ENCODE results near the gene TMEM9.

TMEM9 gene

DNA sequence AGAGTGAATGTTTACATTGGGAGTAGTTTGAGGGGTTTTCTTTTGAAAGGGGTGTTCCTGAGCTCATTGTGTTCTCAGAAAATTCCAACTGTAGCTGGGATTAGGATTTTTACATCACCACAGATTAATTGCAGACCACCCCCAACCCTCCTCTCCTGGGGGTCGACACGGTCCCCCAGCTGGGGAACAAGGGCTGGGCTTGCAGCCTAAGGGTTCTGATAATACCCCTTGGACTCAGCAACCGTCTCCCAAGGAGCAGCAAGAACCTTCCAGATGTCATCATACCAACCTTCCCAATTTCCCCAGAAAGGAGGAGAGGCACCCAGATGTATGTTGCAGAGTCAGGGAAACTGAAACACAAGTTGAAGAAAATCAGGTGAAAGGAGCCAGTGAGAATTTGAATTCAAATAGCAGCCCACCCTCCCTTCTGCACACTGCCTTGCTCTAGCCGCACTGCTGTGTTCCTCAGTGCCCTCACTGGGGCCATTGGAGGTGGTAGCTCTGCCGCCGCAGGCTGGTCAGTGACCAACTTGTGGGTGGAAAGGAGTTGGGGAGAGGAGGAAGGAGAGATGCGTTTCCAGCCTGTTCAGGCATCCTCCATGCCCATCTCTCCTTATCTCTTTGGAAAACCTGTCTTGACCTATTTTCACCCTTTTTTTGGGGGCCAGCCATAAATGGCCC is 21.7 kb upstream of the TMEM9 start:
- no peaks in the 10 kb centered on the region for H3K4me1 ChIP-seq (ENCODE audit: control insufficient read depth, insufficient read depth, low read length)
- WGBS, 2 experiments, result 85 to 89% methylated on average over 7 of the region's 7 CpGs
- H3K4me3 ChIP-seq (ENCODE audit: insufficient read depth, low read depth, low read length), result no peak overlapping the region
- no peaks in the 10 kb centered on the region for H3K9me3 ChIP-seq (ENCODE audit: control insufficient read depth, low read length)
- no peaks in the 10 kb centered on the region for H3K36me3 ChIP-seq (ENCODE audit: control insufficient read depth, insufficient read depth, low read length)
- H3K27me3 ChIP-seq (ENCODE audit: control insufficient read depth, insufficient read depth, low read length, poor library complexity, severe bottlenecking), result peaks cover 6% of the 10 kb centered on the region
- H3K27ac ChIP-seq (ENCODE audit: insufficient read depth, low read depth, low read length, poor library complexity, severe bottlenecking), result no peak overlapping the region

GRCh38 chr1:201173736-201174135 is 19.5 kb upstream of the TMEM9 start:
- H3K27me3 ChIP-seq (ENCODE audit: control insufficient read depth, insufficient read depth, low read length, poor library complexity, severe bottlenecking), result peaks cover 18% of the 10 kb centered on the region
- 84 to 88% methylated on average over 1 of the region's 1 CpG for WGBS, 2 experiments
- H3K27ac ChIP-seq (ENCODE audit: insufficient read depth, low read depth, low read length, poor library complexity, severe bottlenecking), result no peak overlapping the region
- no peaks in the 10 kb centered on the region for H3K36me3 ChIP-seq (ENCODE audit: control insufficient read depth, insufficient read depth, low read length)
- H3K9me3 ChIP-seq (ENCODE audit: control insufficient read depth, low read length), result no peaks in the 10 kb centered on the region
- no peak overlapping the region for H3K4me3 ChIP-seq (ENCODE audit: insufficient read depth, low read depth, low read length)
- no peaks in the 10 kb centered on the region for H3K4me1 ChIP-seq (ENCODE audit: control insufficient read depth, insufficient read depth, low read length)

- Histone ChIP-seq H3K4me3 (ENCODE audit: insufficient read depth, low read depth, low read length) (no peak overlapping the region), H3K36me3 (ENCODE audit: control insufficient read depth, insufficient read depth, low read length) (no peaks in the 10 kb centered on the region), H3K9me3 (ENCODE audit: control insufficient read depth, low read length) (no peaks in the 10 kb centered on the region), H3K4me1 (ENCODE audit: control insufficient read depth, insufficient read depth, low read length) (no peaks in the 10 kb centered on the region), H3K27me3 (ENCODE audit: control insufficient read depth, insufficient read depth, low read length, poor library complexity, severe bottlenecking) (peaks cover 18% of the 10 kb centered on the region), H3K27ac (ENCODE audit: insufficient read depth, low read depth, low read length, poor library complexity, severe bottlenecking) (no peak overlapping the region)
- WGBS, 2 experiments, result 89 to 95% methylated on average over 4 of the region's 4 CpGs
These were observed 18.8 kb upstream of the TMEM9 start for GRCh38 chr1:201172999-201173610.

DNA sequence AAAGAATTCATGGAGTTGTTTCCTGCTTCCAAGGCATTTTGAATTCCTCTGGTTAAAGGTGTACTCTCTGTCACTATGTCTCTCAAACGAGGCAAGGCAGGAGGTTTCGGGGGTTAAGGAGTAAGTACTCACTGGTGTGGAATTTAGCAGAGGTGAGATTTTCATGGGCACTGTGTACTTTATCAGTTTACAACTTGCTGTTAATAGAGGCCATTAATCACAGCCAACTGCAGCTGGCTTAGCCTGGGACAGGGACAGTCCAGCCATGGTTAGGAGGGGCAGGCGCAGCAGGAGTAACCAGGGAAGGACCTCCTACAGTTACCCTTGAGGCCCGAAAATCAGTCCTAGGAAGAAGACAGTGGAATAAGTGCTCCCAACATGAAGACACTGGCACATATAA is 18.1 kb upstream of the TMEM9 start:
- no peak overlapping the region for H3K4me3 ChIP-seq (ENCODE audit: insufficient read depth, low read depth, low read length)
- no peaks in the 10 kb centered on the region for H3K36me3 ChIP-seq (ENCODE audit: control insufficient read depth, insufficient read depth, low read length)
- 88% methylated on average over 4 of the region's 4 CpGs for WGBS, 2 experiments
- no peaks in the 10 kb centered on the region for H3K4me1 ChIP-seq (ENCODE audit: control insufficient read depth, insufficient read depth, low read length)
- peaks cover 18% of the 10 kb centered on the region for H3K27me3 ChIP-seq (ENCODE audit: control insufficient read depth, insufficient read depth, low read length, poor library complexity, severe bottlenecking)
- H3K9me3 ChIP-seq (ENCODE audit: control insufficient read depth, low read length), result no peaks in the 10 kb centered on the region
- H3K27ac ChIP-seq (ENCODE audit: insufficient read depth, low read depth, low read length, poor library complexity, severe bottlenecking), result no peak overlapping the region

DNA sequence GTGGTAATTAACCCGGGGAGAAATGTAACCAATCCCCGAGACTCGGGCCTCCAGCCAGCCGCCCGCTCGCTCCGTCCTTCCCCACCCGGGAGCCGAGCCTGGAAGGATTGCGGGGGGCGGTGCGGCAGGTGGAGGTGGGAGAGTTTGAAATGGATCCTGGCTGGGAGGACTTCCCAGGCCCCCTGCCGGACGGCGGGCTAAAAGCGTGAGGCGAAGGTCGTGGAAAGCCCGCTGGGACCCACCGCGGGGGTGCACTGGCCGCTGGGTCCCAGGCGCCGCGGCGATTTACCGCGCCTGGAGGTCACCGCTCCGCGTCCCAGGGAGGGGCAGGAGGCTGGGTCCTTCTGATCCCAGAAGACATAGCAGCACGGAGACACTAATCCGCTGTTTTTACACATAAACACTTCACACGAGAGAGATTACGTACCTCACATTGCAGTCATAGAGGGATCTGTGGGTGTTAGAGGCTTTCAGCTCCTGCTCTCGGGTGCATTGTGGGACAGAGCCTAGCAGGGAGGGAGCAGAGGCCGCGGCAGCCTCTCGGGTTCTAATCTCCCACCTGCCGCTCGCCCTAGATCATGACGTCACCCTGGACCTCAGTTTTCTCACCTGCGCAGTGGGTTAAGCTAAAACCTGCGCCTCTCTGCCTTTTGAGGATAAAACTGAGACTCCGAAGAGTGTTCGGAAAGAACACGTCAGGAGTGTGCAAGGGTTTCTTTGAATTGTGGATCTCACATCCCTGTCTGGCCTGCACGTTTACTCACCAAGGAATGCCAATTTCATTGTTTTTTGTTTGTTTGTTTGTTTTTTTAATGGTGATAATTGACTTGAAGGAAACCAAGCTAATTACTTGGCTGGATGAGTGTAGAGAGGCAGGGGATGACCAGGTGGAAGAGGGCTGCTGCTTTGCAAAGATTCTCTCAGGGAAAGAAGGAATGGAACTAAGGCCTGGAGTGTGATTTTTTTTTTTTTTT is 17.1 kb upstream of the TMEM9 start:
- Histone ChIP-seq H3K27me3 (ENCODE audit: control insufficient read depth, insufficient read depth, low read length, poor library complexity, severe bottlenecking) (peaks cover 18% of the 10 kb centered on the region), H3K4me3 (ENCODE audit: insufficient read depth, low read depth, low read length) (peak overlapping the region; percentile 60), H3K4me1 (ENCODE audit: control insufficient read depth, insufficient read depth, low read length) (no peaks in the 10 kb centered on the region), H3K27ac (ENCODE audit: insufficient read depth, low read depth, low read length, poor library complexity, severe bottlenecking) (peak overlapping the region; percentile 39), H3K9me3 (ENCODE audit: control insufficient read depth, low read length) (no peaks in the 10 kb centered on the region), H3K36me3 (ENCODE audit: control insufficient read depth, insufficient read depth, low read length) (no peaks in the 10 kb centered on the region)
- 10 to 11% methylated on average over 48 of the region's 48 CpGs for WGBS, 2 experiments

GRCh38 chr1:201170533-201171062 is 16.3 kb upstream of the TMEM9 start:
- H3K27ac ChIP-seq (ENCODE audit: insufficient read depth, low read depth, low read length, poor library complexity, severe bottlenecking), result peak overlapping the region; percentile 39
- peaks cover 18% of the 10 kb centered on the region for H3K27me3 ChIP-seq (ENCODE audit: control insufficient read depth, insufficient read depth, low read length, poor library complexity, severe bottlenecking)
- no peaks in the 10 kb centered on the region for H3K4me1 ChIP-seq (ENCODE audit: control insufficient read depth, insufficient read depth, low read length)
- peak overlapping the region; percentile 60 for H3K4me3 ChIP-seq (ENCODE audit: insufficient read depth, low read depth, low read length)
- H3K9me3 ChIP-seq (ENCODE audit: control insufficient read depth, low read length), result no peaks in the 10 kb centered on the region
- no peaks in the 10 kb centered on the region for H3K36me3 ChIP-seq (ENCODE audit: control insufficient read depth, insufficient read depth, low read length)
- 11 to 12% methylated on average over 26 of the region's 26 CpGs for WGBS, 2 experiments

DNA sequence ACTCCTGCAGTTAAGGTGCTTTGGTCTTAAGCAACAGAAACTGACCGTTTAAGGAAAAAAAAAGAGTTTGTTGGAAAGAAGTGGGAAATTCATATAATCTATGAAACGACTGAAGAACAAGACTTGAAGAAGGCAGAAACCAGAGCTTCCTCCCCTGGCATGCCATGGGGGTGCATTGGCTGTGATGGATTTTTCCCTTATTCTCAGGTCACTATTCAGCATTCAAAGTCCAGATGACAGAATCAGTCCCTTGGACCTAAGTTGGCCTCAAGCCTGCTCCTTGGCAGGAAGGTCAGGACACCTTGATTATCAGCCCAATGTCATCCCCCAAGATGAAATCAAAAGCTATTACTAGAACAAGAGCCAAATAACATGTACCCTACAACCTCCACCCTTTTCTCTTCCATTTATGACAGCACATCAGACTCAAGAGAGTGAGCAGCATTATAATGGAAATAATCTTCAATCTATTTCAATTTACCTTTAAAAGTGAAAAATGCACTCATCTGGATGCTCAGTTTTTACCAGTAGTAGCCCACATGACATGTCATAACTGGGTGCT is 15.8 kb upstream of the TMEM9 start:
- H3K36me3 ChIP-seq (ENCODE audit: control insufficient read depth, insufficient read depth, low read length), result no peaks in the 10 kb centered on the region
- no peaks in the 10 kb centered on the region for H3K9me3 ChIP-seq (ENCODE audit: control insufficient read depth, low read length)
- WGBS, 2 experiments, result 89 to 91% methylated on average over 2 of the region's 2 CpGs
- H3K27me3 ChIP-seq (ENCODE audit: control insufficient read depth, insufficient read depth, low read length, poor library complexity, severe bottlenecking), result peaks cover 18% of the 10 kb centered on the region
- H3K4me1 ChIP-seq (ENCODE audit: control insufficient read depth, insufficient read depth, low read length), result no peaks in the 10 kb centered on the region
- peak overlapping the region; percentile 32 for H3K27ac ChIP-seq (ENCODE audit: insufficient read depth, low read depth, low read length, poor library complexity, severe bottlenecking)
- no peak overlapping the region for H3K4me3 ChIP-seq (ENCODE audit: insufficient read depth, low read depth, low read length)

DNA sequence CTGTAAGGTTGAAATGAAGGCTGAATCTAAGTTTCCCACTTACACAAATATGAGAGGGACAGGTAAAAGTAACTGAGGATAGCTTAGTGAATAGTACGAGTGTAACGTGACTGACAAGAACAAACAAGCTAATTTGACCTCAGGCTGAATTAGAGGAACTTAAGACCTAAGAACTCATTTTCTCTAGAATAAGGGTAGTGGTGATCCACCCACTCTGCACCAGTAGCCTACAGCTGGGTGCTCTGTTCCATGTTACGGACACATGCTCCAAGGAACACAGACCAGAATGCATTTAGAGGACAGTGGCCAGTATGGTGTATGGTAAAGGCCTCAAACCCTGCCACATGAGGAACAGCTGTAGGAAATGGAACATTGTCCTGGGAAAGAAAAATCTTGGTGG is 14.9 kb upstream of the TMEM9 start:
- WGBS, 2 experiments, result 93 to 100% methylated on average over 3 of the region's 3 CpGs
- H3K4me3 ChIP-seq (ENCODE audit: insufficient read depth, low read depth, low read length), result no peak overlapping the region
- peaks cover 18% of the 10 kb centered on the region for H3K27me3 ChIP-seq (ENCODE audit: control insufficient read depth, insufficient read depth, low read length, poor library complexity, severe bottlenecking)
- H3K4me1 ChIP-seq (ENCODE audit: control insufficient read depth, insufficient read depth, low read length), result no peaks in the 10 kb centered on the region
- H3K36me3 ChIP-seq (ENCODE audit: control insufficient read depth, insufficient read depth, low read length), result no peaks in the 10 kb centered on the region
- no peaks in the 10 kb centered on the region for H3K9me3 ChIP-seq (ENCODE audit: control insufficient read depth, low read length)
- no peak overlapping the region for H3K27ac ChIP-seq (ENCODE audit: insufficient read depth, low read depth, low read length, poor library complexity, severe bottlenecking)

GRCh38 chr1:201167041-201167991 is 13.0 kb upstream of the TMEM9 start:
- no peaks in the 10 kb centered on the region for H3K4me1 ChIP-seq (ENCODE audit: control insufficient read depth, insufficient read depth, low read length)
- H3K36me3 ChIP-seq (ENCODE audit: control insufficient read depth, insufficient read depth, low read length), result no peaks in the 10 kb centered on the region
- 92 to 93% methylated on average over 12 to 13 of the region's 13 CpGs for WGBS, 2 experiments
- H3K27ac ChIP-seq (ENCODE audit: insufficient read depth, low read depth, low read length, poor library complexity, severe bottlenecking), result no peak overlapping the region
- no peaks in the 10 kb centered on the region for H3K9me3 ChIP-seq (ENCODE audit: control insufficient read depth, low read length)
- no peak overlapping the region for H3K4me3 ChIP-seq (ENCODE audit: insufficient read depth, low read depth, low read length)
- H3K27me3 ChIP-seq (ENCODE audit: control insufficient read depth, insufficient read depth, low read length, poor library complexity, severe bottlenecking), result peaks cover 18% of the 10 kb centered on the region
